Measurements from ENCODE around the gene FOXP1. TPM values are rescaled to one million over a fixed set of nuclear protein-coding genes. Genes with fewer than 3 reads are reported as not detected.

The FOXP1 gene
- total and polyA plus RNA-seq, 9 donors, result 17.6 to 28.2 (median 20.5) TPM

- no CpG with 5 or more reads among the region's 4 CpGs for WGBS (ENCODE audit: insufficient coverage)
- H3K27me3 ChIP-seq (ENCODE audit: control insufficient read depth, insufficient read depth, low read length), result no peaks in the 10 kb centered on the region
- H3K36me3 ChIP-seq (ENCODE audit: control insufficient read depth, insufficient read depth, low read length), result no peaks in the 10 kb centered on the region
- no peaks in the 10 kb centered on the region for H3K9me3 ChIP-seq (replicated peaks; ENCODE audit: control insufficient read depth, low read depth, low read length)
- H3K27ac ChIP-seq (ENCODE audit: low read length), result no peak overlapping the region
- no peak for DNase-seq
- H3K4me1 ChIP-seq (ENCODE audit: control insufficient read depth, insufficient read depth, low read length), result no peaks in the 10 kb centered on the region
- no peak overlapping the region for H3K4me3 ChIP-seq (ENCODE audit: low read length)
Measured at GRCh38 chr3:71512544-71512943, 71.0 kb downstream of the FOXP1 start.

DNA sequence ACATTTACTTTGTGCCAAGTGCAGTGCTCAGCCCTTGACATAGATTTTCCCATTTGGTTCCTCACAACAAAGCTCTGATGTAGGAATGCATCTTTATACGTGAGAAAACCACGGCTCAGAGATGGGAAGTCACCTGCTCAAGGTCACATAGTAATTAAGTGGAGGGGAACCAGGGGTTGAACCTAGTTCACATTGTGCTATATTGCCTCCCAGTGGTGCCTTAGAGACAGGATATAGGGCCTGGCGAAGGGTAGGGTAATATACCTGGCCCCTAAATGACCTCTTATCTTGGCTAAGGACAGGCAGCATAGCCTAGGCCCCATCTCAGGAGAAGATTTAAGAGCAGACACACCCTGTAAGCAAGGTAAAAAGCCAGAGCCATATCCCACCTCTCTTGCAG, 71.5 kb downstream of the FOXP1 start:
- H3K27ac ChIP-seq (ENCODE audit: low read length), result no peak overlapping the region
- H3K27me3 ChIP-seq (ENCODE audit: control insufficient read depth, insufficient read depth, low read length), result no peaks in the 10 kb centered on the region
- DNase-seq, result no peak
- no peaks in the 10 kb centered on the region for H3K9me3 ChIP-seq (replicated peaks; ENCODE audit: control insufficient read depth, low read depth, low read length)
- WGBS (ENCODE audit: insufficient coverage), result 17% methylated on average over 1 of the region's 3 CpGs
- H3K4me1 ChIP-seq (ENCODE audit: control insufficient read depth, insufficient read depth, low read length), result no peaks in the 10 kb centered on the region
- H3K4me3 ChIP-seq (ENCODE audit: low read length), result no peak overlapping the region
- H3K36me3 ChIP-seq (ENCODE audit: control insufficient read depth, insufficient read depth, low read length), result no peaks in the 10 kb centered on the region

DNA sequence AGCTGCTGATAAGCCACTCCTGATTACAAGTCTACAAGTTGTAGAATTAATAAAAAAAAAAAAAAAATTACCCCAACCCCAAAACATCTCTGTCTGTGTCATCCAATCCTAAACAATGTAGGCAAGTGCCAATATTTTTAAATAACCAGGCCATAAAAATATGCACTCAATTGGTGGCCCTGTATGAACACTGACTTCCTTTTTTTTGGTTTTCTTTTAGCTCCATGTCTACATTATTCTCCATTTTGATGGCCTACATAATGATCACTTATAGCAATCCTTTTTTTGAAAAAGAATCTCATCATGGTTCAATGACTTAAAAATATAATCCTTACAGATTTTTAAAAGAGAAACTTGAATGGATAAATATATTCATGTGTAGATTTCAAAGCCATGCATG, 72.1 kb downstream of the FOXP1 start:
- H3K4me1 ChIP-seq (ENCODE audit: control insufficient read depth, insufficient read depth, low read length), result no peaks in the 10 kb centered on the region
- no peak overlapping the region for H3K4me3 ChIP-seq (ENCODE audit: low read length)
- H3K27ac ChIP-seq (ENCODE audit: low read length), result no peak overlapping the region
- no peaks in the 10 kb centered on the region for H3K9me3 ChIP-seq (replicated peaks; ENCODE audit: control insufficient read depth, low read depth, low read length)
- no peaks in the 10 kb centered on the region for H3K27me3 ChIP-seq (ENCODE audit: control insufficient read depth, insufficient read depth, low read length)
- no peak for DNase-seq
- H3K36me3 ChIP-seq (ENCODE audit: control insufficient read depth, insufficient read depth, low read length), result no peaks in the 10 kb centered on the region

DNA sequence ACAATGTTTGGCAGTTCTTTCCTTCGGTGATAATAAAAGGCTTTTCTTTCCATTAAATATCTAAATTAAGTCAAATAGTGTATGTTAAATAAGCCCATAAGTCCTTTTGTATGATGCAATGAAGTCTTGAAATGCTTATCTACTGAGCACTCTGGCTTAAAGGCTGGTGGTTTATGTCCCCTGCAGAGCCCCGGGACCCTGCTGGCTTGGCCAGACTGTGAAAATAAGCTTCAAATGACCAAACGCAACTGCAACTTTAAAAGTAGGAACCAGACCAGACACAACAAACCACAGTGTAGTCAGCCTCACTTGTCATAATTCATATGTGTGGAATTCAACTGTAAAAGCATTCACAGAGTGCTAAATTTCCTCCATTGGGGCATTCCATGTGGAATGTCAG, 72.5 kb downstream of the FOXP1 start:
- 14% methylated on average over 1 of the region's 3 CpGs for WGBS (ENCODE audit: insufficient coverage)
- Histone ChIP-seq H3K27ac (ENCODE audit: low read length) (no peak overlapping the region), H3K4me1 (ENCODE audit: control insufficient read depth, insufficient read depth, low read length) (no peaks in the 10 kb centered on the region), H3K4me3 (ENCODE audit: low read length) (no peak overlapping the region), H3K9me3 (replicated peaks; ENCODE audit: control insufficient read depth, low read depth, low read length) (no peaks in the 10 kb centered on the region), H3K27me3 (ENCODE audit: control insufficient read depth, insufficient read depth, low read length) (no peaks in the 10 kb centered on the region), H3K36me3 (ENCODE audit: control insufficient read depth, insufficient read depth, low read length) (no peaks in the 10 kb centered on the region)
- no peak for DNase-seq

DNA sequence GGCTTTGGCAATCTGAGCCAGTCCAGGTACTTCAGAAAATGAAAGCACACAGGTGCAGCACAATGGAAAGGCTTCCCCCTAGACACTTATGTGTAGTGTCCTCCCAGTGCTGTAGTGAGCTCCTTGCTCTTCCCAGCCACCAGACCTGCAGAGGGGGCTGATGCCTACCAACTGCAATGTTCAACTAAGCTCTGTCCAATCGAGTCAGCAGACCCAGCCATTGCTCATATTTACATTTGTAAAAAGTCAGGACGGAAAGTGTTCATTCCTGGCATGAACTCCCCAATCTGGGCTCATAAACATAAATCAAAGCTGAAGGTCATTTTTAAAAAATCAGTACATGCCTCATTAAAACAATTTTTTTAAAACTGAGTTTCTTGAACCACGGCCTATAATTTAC, 73.0 kb downstream of the FOXP1 start:
- no peaks in the 10 kb centered on the region for H3K4me1 ChIP-seq (ENCODE audit: control insufficient read depth, insufficient read depth, low read length)
- H3K27ac ChIP-seq (ENCODE audit: low read length), result no peak overlapping the region
- no peak overlapping the region for H3K4me3 ChIP-seq (ENCODE audit: low read length)
- DNase-seq, result no peak
- no peaks in the 10 kb centered on the region for H3K27me3 ChIP-seq (ENCODE audit: control insufficient read depth, insufficient read depth, low read length)
- H3K9me3 ChIP-seq (replicated peaks; ENCODE audit: control insufficient read depth, low read depth, low read length), result no peaks in the 10 kb centered on the region
- WGBS (ENCODE audit: insufficient coverage), result 60% methylated on average over 1 of the region's 3 CpGs
- no peaks in the 10 kb centered on the region for H3K36me3 ChIP-seq (ENCODE audit: control insufficient read depth, insufficient read depth, low read length)

DNA sequence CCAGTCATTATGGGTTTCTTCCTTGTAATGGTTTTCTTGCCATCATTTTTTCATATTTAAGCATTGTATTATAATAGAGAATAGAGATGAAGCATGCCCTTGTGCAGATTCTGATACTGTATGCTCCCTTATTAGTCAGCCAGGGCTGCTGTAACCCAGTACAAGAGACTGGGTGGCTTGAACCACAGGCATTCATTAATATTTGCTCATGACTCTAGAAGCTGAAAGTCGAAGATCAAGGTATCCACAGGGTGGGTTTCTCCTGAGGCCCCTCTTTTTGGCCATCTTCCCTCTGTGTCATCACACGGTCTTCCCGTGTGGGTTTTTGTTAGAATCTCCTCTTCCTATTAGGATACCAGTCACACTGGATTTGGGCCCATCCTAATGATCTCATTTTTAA, 74.5 kb downstream of the FOXP1 start:
- 60% methylated on average over 1 of the region's 3 CpGs for WGBS (ENCODE audit: insufficient coverage)

DNA sequence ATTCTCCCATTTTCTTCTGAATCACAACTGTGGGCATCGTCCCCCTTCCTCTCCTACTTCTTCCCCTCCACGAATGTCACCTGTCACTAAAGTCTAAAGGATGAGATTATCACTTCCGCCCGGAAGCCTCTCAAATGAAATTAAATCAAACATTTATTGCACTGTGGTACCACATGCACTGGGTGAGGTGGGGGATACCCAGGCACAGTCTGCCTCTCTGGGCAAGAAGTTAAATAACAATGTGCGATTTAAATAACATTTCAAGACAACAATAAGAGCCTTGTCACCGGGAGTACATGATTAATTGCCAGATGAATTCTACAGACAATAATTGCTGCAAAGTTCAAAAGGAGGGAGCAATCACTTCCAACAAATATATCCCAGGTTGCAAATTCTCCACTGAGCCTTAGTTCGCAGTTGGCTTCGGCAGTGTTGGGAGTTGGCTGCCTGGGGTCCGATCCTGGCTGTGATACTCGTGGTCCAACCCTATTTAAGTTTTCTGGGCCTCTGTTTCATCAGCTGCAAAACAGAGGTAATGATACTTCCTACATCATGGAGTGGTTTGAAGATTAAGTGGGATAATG, 77.7 kb downstream of the FOXP1 start:
- H3K4me3 ChIP-seq (ENCODE audit: low read length), result no peak overlapping the region
- no peak for DNase-seq
- H3K4me1 ChIP-seq (ENCODE audit: control insufficient read depth, insufficient read depth, low read length), result no peaks in the 10 kb centered on the region
- no peak overlapping the region for H3K27ac ChIP-seq (ENCODE audit: low read length)
- no peaks in the 10 kb centered on the region for H3K27me3 ChIP-seq (ENCODE audit: control insufficient read depth, insufficient read depth, low read length)
- WGBS (ENCODE audit: insufficient coverage), result 69% methylated on average over 2 of the region's 10 CpGs
- H3K9me3 ChIP-seq (replicated peaks; ENCODE audit: control insufficient read depth, low read depth, low read length), result no peaks in the 10 kb centered on the region
- H3K36me3 ChIP-seq (ENCODE audit: control insufficient read depth, insufficient read depth, low read length), result no peaks in the 10 kb centered on the region

More for the DNA sequence above, 74.5 kb downstream of the FOXP1 start:
- no peaks in the 10 kb centered on the region for H3K4me1 ChIP-seq (ENCODE audit: control insufficient read depth, insufficient read depth, low read length)
- no peak overlapping the region for H3K4me3 ChIP-seq (ENCODE audit: low read length)
- no peaks in the 10 kb centered on the region for H3K27me3 ChIP-seq (ENCODE audit: control insufficient read depth, insufficient read depth, low read length)
- no peaks in the 10 kb centered on the region for H3K36me3 ChIP-seq (ENCODE audit: control insufficient read depth, insufficient read depth, low read length)
- DNase-seq, result no peak
- H3K27ac ChIP-seq (ENCODE audit: low read length), result no peak overlapping the region
- no peaks in the 10 kb centered on the region for H3K9me3 ChIP-seq (replicated peaks; ENCODE audit: control insufficient read depth, low read depth, low read length)

DNA sequence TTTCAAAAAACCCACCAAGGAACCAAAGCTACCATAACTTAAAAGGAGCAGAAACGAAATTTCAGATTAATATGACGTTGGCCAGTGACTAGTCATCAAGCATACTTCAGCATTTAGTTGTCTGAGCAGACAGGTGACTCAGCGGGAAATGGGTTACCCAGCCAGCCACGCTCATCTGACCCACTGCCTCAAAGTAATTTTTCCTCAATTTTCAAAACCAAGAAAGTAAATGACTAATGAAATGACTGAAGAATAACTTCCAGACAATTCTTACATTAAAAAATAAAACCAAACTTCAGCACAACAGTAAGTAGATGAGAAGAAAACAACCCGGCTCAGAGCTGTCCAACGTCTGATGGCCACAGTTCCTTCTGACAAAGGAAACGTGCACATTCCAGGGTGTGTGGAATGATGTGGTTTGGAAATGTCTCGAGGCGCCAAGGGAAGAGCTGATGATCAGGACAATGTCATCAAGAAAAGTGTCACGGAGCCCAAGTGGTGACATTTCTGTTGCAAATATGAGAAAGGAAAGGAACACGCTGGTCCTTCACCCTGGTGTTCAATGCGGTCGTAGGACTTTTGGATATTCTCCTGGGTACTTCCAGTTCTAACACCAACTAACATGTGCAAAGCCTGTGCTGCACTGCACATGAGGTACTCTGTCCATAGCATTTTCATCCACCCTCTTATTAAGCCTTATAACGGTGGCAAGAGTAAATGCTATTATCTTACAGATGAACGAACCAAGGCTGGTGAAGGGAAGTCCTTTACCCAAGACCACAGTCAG, 79.1 kb downstream of the FOXP1 start:
- H3K36me3 ChIP-seq (ENCODE audit: control insufficient read depth, insufficient read depth, low read length), result no peaks in the 10 kb centered on the region
- H3K27ac ChIP-seq (ENCODE audit: low read length), result no peak overlapping the region
- no peaks in the 10 kb centered on the region for H3K27me3 ChIP-seq (ENCODE audit: control insufficient read depth, insufficient read depth, low read length)
- H3K9me3 ChIP-seq (replicated peaks; ENCODE audit: control insufficient read depth, low read depth, low read length), result no peaks in the 10 kb centered on the region
- DNase-seq, result no peak
- WGBS (ENCODE audit: insufficient coverage), result 81% methylated on average over 9 of the region's 15 CpGs
- no peak overlapping the region for H3K4me3 ChIP-seq (ENCODE audit: low read length)
- no peaks in the 10 kb centered on the region for H3K4me1 ChIP-seq (ENCODE audit: control insufficient read depth, insufficient read depth, low read length)

DNA sequence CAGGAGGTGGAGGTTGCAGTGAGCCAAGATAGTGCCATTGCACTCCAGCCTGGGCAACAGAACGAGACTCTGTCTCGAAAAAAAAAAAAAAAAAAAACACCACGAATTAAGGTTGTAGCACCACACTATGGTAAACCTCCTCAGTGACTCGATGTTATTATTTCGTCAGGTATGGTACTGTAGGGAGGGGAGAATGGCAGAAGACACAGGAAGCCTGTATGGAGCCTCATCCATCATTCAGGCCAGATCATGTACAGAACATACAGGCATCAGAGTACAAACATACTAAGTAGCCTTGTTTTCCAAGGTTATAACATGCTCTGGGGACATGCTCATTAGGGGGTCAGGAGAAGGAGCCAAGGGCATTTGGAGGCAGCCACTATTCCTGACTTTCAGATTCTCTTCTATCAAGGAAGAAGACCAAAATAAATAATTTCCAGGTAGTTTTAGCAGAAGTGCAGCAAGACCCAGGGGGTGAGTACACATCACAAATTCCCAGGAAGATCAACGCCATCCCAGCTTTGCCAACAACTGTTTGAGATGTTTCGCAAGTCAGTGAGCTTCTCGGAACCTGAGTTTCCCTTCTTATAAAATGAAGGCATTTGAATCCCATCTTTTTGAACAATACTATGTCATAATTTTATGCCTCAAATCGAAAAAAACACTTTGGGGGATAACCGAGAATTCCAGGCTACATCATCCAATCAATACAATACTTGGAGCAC, 79.8 kb downstream of the FOXP1 start:
- H3K36me3 ChIP-seq (ENCODE audit: control insufficient read depth, insufficient read depth, low read length), result no peaks in the 10 kb centered on the region
- no peak overlapping the region for H3K4me3 ChIP-seq (ENCODE audit: low read length)
- no peaks in the 10 kb centered on the region for H3K4me1 ChIP-seq (ENCODE audit: control insufficient read depth, insufficient read depth, low read length)
- H3K9me3 ChIP-seq (replicated peaks; ENCODE audit: control insufficient read depth, low read depth, low read length), result no peaks in the 10 kb centered on the region
- 96% methylated on average over 3 of the region's 10 CpGs for WGBS (ENCODE audit: insufficient coverage)
- no peaks in the 10 kb centered on the region for H3K27me3 ChIP-seq (ENCODE audit: control insufficient read depth, insufficient read depth, low read length)
- H3K27ac ChIP-seq (ENCODE audit: low read length), result no peak overlapping the region
- no peak for DNase-seq

- Histone ChIP-seq H3K4me1 (ENCODE audit: control insufficient read depth, insufficient read depth, low read length) (no peaks in the 10 kb centered on the region), H3K27me3 (ENCODE audit: control insufficient read depth, insufficient read depth, low read length) (no peaks in the 10 kb centered on the region), H3K4me3 (ENCODE audit: low read length) (no peak overlapping the region), H3K9me3 (replicated peaks; ENCODE audit: control insufficient read depth, low read depth, low read length) (no peaks in the 10 kb centered on the region), H3K36me3 (ENCODE audit: control insufficient read depth, insufficient read depth, low read length) (no peaks in the 10 kb centered on the region), H3K27ac (ENCODE audit: low read length) (no peak overlapping the region)
- 94% methylated on average over 3 of the region's 5 CpGs for whole genome bisulfite sequencing (ENCODE audit: insufficient coverage)
- no peak for DNase-seq
Measured at GRCh38 chr3:71502066-71502625, 81.4 kb downstream of the FOXP1 start.
